GM21360 (cell line): ENCODE data around the gene CTNNAL1.
"Not testable (repeated sequence)": the region's sequence is repeated elsewhere in the genome, so short reads cannot be mapped to it uniquely, and the experiment has no call there.

Experiments
- ATAC-seq: cut with Tn5 transposase; IDR thresholded peaks from one replicate; pipeline ENCODE4 v1.9.1; 2021; ENCODE audit warnings: mild to moderate bottlenecking, moderate library complexity; ENCODE audit not compliant: unreplicated experiment

CTNNAL1 gene, protein sequence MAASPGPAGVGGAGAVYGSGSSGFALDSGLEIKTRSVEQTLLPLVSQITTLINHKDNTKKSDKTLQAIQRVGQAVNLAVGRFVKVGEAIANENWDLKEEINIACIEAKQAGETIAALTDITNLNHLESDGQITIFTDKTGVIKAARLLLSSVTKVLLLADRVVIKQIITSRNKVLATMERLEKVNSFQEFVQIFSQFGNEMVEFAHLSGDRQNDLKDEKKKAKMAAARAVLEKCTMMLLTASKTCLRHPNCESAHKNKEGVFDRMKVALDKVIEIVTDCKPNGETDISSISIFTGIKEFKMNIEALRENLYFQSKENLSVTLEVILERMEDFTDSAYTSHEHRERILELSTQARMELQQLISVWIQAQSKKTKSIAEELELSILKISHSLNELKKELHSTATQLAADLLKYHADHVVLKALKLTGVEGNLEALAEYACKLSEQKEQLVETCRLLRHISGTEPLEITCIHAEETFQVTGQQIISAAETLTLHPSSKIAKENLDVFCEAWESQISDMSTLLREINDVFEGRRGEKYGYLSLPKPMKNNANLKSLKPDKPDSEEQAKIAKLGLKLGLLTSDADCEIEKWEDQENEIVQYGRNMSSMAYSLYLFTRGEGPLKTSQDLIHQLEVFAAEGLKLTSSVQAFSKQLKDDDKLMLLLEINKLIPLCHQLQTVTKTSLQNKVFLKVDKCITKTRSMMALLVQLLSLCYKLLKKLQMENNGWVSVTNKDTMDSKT

DNA sequence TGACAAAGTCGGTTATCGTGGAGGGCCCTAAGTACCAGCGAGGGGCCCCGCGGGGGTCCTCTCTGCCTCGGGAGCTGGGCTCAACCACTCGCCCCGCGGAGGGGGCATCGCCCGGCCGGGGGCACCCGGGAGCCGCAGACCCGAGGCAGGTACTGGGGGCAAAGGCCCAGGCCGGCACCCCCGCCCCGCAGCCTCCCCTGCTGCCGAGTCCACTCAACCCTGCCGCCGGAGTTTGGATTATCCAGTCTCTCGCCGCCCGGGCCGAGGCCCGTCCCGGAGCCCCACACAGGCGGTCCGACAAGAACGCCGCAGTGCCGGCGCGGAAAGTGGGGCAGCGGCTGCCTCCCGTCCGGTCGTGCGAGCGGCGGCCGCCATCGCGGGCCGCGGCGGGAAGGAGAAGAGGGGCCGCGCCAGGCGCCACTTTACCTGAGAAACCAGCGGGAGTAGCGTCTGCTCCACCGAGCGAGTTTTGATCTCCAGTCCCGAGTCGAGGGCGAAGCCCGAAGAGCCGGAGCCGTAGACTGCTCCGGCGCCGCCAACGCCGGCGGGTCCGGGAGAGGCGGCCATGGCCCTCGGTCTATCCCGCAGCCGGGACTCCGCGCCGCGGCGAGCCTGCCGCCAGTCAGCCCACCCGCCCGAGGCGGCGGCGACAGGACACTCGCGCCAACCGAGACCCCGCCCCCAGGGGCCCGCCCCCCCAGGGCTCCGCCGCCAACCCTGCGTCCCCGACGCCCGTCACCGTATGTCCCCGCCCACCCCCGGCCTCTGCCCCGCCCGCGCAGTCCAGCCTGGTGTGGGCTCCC is at the start of gene CTNNAL1:
TSS of gene CTNNAL1 (minus strand) at position 624 of the 803 bp plus-strand sequence. CDS start at position 567, 57 bp downstream.
- peak; percentile 56 for ATAC-seq

DNA sequence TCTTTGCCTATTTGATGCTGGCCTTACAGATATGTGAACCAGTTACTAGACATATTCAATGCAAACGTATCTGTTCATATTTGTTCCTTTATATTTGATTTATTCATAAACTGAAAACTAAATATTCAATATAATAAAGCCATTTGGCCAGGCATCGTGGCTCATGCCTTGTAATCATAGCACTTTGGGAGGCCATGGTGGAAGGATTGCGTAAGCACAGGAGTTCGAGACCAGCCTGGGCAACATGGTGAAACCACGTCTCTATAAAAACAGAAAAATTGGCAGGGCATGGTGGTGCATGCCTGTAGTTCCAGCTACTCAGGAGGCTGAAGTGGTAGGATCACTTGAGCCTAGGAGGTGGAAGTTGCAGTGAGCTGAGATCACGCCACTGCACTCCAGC is 49.2 kb upstream of the CTNNAL1 start:
- ATAC-seq, result no peak

DNA sequence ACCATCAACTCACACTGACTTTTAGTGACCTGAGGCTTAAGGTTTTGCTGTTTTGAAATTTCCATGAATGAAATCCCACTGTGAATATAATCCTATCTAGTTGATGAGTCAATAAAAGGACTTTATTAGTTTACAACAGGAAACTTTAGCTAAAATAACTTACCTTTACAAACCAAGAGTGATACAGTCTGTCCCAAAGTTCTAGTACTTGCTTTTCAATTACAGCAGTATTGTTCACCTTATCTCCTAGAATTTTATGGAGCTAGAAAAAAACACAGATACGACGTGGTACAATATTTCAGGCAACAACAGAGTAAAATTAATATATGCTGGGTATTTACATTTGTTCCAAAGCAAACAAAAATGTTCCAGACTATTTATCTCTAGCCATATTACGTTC is 46.9 kb upstream of the CTNNAL1 start:
- ATAC-seq, result no peak

DNA sequence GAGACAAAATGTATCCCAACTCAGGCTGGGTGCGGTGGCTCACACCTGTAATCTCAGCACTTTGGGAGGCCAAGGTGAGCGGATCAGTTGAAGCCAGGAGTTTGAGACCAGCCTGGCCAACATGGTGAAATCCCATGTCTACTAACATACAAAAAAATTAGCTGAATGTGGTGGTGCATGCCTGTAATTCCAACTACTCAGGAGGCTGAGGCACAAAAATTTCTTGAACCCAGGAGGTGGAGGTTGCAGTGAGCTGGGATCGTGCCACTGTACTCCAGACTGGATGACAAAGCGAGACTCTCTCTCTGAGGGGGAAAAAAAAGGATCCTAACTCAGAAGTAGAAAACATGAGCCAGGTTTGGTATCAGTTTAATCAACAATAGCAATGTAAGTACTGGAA is 39.8 kb upstream of the CTNNAL1 start:
- not testable (repeated sequence) for ATAC-seq

DNA sequence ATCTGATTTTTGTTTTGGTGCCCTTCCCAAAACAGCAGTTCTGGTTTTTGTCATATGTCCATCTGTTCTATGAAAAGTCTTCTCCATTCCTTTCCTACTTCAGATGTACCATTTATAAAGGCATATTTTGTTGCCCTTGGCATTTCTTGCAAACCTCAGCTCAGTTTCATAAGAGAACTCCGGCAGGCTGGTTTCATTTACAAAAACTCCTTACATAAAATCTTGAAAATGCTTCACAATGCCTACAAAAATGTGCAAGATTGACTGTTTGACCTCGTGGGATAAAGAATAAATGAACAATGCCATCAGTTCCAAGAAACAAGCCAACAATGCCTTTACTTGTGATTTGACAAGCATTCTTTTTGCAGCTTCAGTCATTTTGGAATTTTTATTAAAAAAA is 39.1 kb upstream of the CTNNAL1 start:
- no peak for ATAC-seq

DNA sequence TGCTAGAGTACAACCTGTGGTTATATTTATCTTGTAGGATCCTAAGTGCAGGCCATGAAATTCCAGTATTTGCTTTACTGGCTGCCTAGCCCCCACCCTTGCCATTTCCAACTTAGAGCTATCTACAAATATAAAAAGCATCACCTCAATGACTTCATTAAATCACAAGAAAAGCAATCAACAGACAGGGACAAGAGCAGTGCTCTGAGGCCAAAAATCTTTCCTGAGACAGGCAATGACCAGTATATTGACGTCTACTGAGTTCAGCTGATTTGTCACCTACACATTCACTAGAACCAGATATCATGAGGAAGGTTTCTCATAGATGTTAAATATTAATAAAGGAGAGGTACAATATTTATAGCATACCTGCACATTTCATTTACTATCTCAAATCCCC is 38.4 kb upstream of the CTNNAL1 start:
- no peak for ATAC-seq

DNA sequence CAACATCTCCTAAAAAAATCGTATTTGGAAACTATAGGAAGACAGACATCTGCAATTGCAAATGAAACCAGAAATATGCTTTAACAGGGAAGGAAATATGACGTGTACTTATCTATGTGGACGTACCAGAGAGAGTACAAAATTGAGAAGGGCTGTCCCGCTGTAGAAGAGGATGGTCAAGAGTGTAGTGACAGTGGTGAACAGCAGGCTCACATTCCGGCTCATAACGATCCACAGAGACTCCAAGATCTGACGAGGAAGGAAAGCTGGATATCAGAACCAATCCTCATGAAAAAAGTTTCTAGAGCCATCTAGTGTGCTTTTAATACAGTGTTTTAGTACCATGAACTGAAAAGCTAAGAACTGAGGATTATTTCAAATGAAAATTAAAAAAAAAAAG is 37.1 kb upstream of the CTNNAL1 start:
- ATAC-seq, result no peak

GRCh38 chr9:109048822-109049221 is 35.5 kb upstream of the CTNNAL1 start:
- ATAC-seq, result no peak

GRCh38 chr9:109047259-109047658 is 34.0 kb upstream of the CTNNAL1 start:
- ATAC-seq, result no peak

DNA sequence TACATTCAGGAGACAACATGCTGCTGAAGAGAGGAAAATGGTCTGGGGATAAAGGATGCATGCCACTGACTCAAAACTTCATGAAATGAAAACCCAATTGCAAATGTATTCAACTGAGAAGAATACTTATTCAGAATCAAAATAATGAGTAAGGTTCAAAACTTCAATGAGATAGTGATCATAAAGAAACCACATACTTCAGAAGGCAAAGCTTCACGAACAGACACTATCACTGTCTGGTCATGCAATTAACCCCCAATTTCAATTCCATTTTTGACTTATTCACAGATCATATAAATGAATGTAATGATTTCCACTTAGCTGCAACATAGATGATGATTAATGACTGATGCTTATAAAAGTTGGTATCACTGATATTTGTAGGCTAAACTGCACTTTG is 33.0 kb upstream of the CTNNAL1 start:
- no peak for ATAC-seq

DNA sequence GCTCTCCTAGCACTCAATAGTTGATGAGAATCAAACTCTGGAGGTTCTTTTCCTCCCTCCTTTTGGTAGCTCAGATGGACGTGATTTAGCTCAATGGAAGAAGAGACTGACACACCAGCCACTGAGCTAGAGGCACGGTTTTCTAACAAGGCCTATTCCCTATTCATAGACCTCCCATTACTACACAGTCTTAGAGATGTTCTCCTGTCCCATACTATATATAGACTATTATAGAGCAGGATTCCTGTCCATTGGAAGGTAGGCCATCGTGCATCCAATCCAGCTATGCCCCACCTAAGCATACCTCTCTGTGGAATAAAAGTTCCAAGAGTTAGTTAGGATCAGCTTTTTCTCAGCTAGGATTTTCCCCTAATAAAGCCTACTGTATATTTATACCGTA is 30.3 kb upstream of the CTNNAL1 start:
- no peak for ATAC-seq

DNA sequence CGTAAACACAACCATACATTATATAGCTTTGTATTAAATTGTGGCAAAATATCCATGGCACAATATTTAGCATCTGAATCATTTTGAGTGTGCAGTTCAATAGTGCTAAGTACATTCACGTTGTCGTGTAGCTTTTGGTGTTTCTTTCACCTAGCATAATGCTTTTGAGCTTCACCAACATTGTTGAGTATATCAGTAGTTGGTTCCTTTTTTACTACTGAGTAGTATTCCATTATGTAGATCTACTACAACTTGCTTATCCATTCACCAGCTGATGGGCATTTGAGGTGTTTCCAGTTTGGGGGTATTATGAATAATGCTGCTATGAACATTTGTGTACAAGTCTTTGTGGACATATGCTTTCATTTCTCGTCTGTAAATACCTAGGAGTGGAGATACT is 27.3 kb upstream of the CTNNAL1 start:
- ATAC-seq, result no peak

GRCh38 chr9:109039539-109039938 is 26.2 kb upstream of the CTNNAL1 start:
- no peak for ATAC-seq

DNA sequence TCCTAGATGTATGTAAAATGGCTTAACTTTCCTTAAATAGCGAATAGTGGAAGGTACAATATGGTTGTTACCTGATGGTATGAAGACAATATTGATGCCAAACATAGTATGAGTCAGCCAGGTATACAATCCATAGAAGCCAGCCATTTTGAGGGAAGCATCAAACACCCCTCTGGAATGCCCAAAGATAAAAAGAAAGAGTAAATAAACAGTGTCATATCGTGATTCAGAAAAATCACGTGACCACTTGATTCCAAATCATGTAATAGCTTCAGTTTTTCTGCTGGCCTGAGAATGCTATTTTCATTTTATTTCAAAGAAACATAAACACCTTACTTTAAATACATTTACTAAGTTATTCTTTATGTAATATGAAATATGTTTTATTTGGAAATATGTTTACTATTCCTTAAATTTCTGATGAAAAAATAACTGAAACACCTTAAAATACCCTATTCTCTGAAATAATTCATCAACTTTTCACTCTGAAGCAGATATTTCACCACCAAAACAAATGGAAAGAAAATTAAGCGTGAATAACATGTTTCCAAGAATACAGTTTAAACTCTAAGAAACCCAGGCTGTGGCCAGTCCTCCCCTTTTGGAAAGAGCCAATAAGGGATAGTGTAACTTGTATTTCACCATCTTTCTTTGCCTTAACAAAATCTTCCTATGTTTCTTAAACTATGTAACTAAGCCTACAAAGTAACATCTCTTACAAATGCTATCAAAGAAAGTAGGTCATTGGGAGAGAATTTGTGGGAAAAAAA is 24.8 kb upstream of the CTNNAL1 start:
- no peak for ATAC-seq

DNA sequence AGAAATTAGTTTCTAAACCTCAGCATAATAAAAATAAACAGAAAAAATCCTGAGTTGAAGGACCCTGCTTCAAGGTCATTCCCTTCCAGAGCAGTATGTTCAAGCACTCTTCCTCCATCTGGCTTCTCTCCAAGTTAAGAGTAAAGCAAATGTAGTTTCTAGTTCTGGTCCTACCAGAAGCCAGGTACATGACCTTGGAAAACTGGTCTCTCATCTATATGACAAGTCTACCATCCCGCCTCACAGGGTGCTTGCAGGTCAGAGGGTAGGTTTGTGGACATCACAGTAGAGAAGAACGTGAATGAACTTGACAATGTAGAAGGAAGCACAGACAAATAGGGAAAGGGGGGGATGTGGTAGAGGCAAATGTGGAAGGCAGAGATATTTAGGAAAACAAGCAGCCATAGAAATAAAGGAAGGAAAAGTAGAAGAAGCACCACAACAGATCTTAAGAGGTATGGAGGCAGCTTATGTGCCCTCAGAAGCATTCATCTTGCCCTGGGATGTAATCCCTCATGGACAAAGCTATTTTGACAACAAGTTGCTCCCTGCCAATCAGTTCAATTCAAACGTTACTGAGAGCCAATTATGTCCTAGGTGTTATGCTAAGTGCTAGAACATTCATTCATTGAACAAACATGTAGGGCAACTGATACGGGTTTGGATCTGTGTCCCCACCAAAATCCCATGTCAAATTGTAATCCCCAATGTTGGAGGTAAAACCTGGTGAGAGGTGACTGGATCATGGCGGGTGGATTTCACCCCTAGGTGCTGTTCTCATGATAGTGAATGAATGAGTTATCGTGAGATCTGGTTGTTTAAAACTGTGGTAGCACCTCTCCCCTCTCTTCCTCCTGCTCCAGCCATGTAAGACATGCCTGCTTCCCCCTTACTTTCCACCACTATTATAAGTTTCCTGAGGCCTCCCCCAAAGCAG is 23.7 kb upstream of the CTNNAL1 start:
- ATAC-seq, result no peak

DNA sequence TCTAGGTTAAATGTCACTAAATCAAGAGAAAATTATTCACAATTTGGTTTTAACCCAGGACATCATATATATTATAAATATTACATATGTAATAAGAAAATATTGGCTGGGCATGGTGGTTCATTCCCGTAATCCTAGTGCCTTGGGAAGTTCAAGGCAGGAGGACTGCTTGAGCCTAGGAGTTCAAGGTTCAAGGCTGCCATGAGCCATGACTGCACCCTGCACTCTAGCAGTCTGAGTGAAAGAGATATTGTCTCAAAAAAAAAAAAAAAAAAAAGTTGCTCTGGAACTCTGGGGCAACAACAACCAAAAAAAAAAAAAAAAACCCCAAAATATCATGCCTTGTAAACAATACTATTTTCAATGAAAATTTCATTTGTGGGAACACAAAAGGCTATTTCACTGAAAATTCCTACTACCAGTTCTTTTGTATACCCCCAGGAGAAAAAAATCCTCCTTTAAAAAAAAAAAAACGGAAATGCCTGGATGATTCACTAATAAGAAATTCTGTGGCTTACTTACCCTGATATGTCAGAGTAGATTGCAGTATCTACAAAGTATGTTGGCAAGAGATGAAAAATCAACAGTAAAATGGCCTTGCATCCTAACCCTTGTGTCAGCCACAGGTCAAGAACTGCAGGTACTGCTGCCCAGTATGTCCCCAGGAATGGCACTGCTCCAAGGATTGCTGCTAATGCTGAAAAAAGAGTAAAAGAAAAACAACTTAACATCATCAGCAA is 22.6 kb upstream of the CTNNAL1 start:
- no peak for ATAC-seq

DNA sequence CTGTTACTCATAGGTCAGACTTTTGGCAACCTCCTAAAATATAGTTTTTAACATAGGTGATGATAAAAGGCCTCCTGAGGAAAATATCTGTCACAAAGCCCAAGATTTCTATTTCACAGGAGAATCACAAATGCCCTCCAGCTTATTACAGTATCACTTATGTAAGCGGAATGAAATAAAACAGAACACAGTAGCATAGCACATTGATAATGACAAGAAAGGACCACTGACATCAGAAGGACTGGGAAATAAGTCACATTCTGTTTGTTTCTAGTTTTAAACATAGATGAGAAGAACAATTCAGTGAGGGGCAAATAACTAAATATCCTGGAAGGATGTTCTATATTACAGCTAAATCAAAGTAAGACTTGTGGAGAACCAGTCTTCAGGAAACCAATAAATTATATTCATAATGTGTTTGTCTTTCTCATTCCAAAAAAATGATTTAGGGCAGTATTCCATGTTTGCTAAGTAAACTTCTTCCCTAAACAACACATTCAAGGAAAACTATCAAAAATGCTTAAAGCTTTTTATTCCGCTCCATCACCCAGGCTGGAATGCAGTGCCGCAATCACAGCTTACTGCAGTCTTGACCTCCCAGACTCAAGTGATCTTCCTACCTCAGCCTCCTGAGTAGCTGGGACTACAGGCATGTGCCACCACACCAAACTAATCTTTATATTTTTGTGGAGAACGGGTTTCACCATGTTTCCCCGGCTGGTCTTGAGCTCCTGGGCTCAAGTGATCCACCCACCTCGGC is 20.8 kb upstream of the CTNNAL1 start:
- no peak for ATAC-seq

- no peak for ATAC-seq
These were observed 17.9 kb upstream of the CTNNAL1 start for GRCh38 chr9:109031241-109031640.
